Trophoblast cell (in vitro differentiated cells and primary cell): ENCODE data around the gene RGL1.

Source experiments
- DNase-seq, 2 donors: peaks; one replicate each; pipeline ENCODE4 v3.0.0-alpha.2; 2016
- H2AFZ ChIP-seq: 2 replicates; pipeline ENCODE4 v1.6.1; 2013; ENCODE audit warnings: low read length, moderate library complexity, mild to moderate bottlenecking; ENCODE audit not compliant: insufficient read depth, poor library complexity
- H2AK5ac ChIP-seq: 2 replicates; pipeline ENCODE4 v1.6.1; 2013; ENCODE audit warnings: mild to moderate bottlenecking, low read length
- H2BK120ac ChIP-seq: 2 replicates; pipeline ENCODE4 v1.6.1; 2013; ENCODE audit warnings: low read length, mild to moderate bottlenecking, moderate library complexity; ENCODE audit not compliant: insufficient read depth, poor library complexity
- H2BK12ac ChIP-seq: 2 replicates; pipeline ENCODE4 v1.6.1; 2013; ENCODE audit warnings: mild to moderate bottlenecking, low read length, moderate library complexity
- H2BK5ac ChIP-seq: 2 replicates; pipeline ENCODE4 v1.6.1; 2013; ENCODE audit warnings: low read length, low read depth, moderate library complexity, mild to moderate bottlenecking; ENCODE audit not compliant: poor library complexity
- H3K14ac ChIP-seq: 2 replicates; pipeline ENCODE4 v1.6.1; 2013; ENCODE audit warnings: mild to moderate bottlenecking, low read length
- H3K18ac ChIP-seq: 2 replicates; pipeline ENCODE4 v1.6.1; 2013; ENCODE audit warnings: mild to moderate bottlenecking, low read length
- H3K23ac ChIP-seq: 2 replicates; pipeline ENCODE4 v1.6.1; 2013; ENCODE audit warnings: low read length
- H3K27ac ChIP-seq: 2 replicates; pipeline ENCODE4 v1.5.1; 2013; ENCODE audit warnings: low read depth, mild to moderate bottlenecking, inconsistent platforms, low read length, moderate library complexity
- H3K27me3 ChIP-seq: 2 replicates; pipeline ENCODE4 v1.6.1; 2013; ENCODE audit warnings: inconsistent platforms, mild to moderate bottlenecking, low read length, moderate library complexity; ENCODE audit not compliant: insufficient read depth
- H3K36me3 ChIP-seq, 2 experiments: 1 replicate in 1 of 2; 2 replicates in 1 of 2; pipeline ENCODE4 v1.6.1; 2013; ENCODE audit warnings: low read length in 2 of 2, mild to moderate bottlenecking in 2 of 2, moderate library complexity in 1 of 2; ENCODE audit not compliant: insufficient read depth in 2 of 2, control insufficient read depth in 1 of 2
- H3K4ac ChIP-seq: 2 replicates; pipeline ENCODE4 v1.6.1; 2013; ENCODE audit warnings: low read depth, mild to moderate bottlenecking, low read length, moderate library complexity
- H3K4me1 ChIP-seq, 2 experiments: 1 replicate in 1 of 2; 2 replicates in 1 of 2; pipeline ENCODE4 v1.6.1; 2013; ENCODE audit warnings: low read length in 2 of 2, mild to moderate bottlenecking in 2 of 2, moderate library complexity in 1 of 2; ENCODE audit not compliant: insufficient read depth in 2 of 2, control insufficient read depth in 1 of 2
- H3K4me2 ChIP-seq: 2 replicates; pipeline ENCODE4 v1.6.1; 2013; ENCODE audit warnings: inconsistent platforms, mild to moderate bottlenecking, low read length, moderate library complexity
- H3K4me3 ChIP-seq: 2 replicates; pipeline ENCODE4 v1.5.1; 2013; ENCODE audit warnings: mild to moderate bottlenecking, low read depth, low read length, inconsistent platforms
- H3K79me1 ChIP-seq: one replicate; pipeline ENCODE4 v1.6.1; 2013; ENCODE audit warnings: low read length
- H3K79me2 ChIP-seq: 2 replicates; pipeline ENCODE4 v1.6.1; 2013; ENCODE audit warnings: low read length, mild to moderate bottlenecking; ENCODE audit not compliant: control insufficient read depth, insufficient read depth, poor library complexity
- H3K9ac ChIP-seq: 2 replicates; pipeline ENCODE4 v1.6.1; 2013; ENCODE audit warnings: mild to moderate bottlenecking, low read length
- H3K9me3 ChIP-seq: 2 replicates; pipeline ENCODE4 v1.6.1; 2013; ENCODE audit warnings: low read depth, mild to moderate bottlenecking, control low read depth, inconsistent platforms, low read length; ENCODE audit not compliant: insufficient read depth
- H4K12ac ChIP-seq: 2 replicates; pipeline ENCODE4 v1.6.1; 2013; ENCODE audit warnings: low read depth, mild to moderate bottlenecking, low read length, moderate library complexity
- H4K8ac ChIP-seq: 2 replicates; pipeline ENCODE4 v1.6.1; 2013; ENCODE audit warnings: low read depth, mild to moderate bottlenecking, low read length, moderate library complexity
- H4K91ac ChIP-seq: one replicate; pipeline ENCODE4 v1.6.1; 2013; ENCODE audit warnings: low read depth, mild to moderate bottlenecking, low read length, moderate library complexity
- WGBS: extraction: QIAGEN DNeasy Blood & Tissue Kit; methylation state at CpG from one replicate; pipeline ENCODE4 v1.1.7; 2013; ENCODE audit warnings: missing lambda C conversion rate; ENCODE audit not compliant: insufficient read length, insufficient coverage; ENCODE audit errors: extremely low coverage; 5-methylcytosine and 5-hydroxymethylcytosine counted together

The RGL1 gene

DNA sequence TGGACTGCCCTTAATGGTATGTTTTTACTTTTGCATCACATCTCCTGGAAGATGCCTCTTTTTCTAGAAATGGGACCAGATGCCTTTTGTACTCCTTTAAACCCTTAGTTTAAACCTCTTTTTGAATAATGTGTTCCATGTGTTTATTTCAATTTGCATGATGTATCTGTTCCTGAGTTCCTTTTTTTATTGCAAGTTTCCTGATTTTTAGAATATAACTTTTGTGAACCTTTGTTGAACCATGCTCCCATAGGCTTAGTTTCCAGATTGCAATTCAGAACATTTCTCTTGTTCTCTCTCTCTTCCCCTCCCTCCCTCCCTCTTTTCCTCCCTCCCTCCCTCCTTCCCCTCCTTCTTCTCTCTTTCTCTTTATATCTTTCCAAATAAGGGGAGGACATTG, 81.9 kb downstream of the RGL1 start:
- peaks cover 2% of the 10 kb centered on the region for H3K79me1 ChIP-seq
- H3K9ac ChIP-seq: no peak overlapping the region
- H3K4me3 ChIP-seq: no peak overlapping the region
- H2AFZ ChIP-seq: no peak overlapping the region
- no peaks in the 10 kb centered on the region for H3K79me2 ChIP-seq
- H3K27ac ChIP-seq: no peak overlapping the region
- no peak overlapping the region for H4K8ac ChIP-seq
- no peak overlapping the region for H4K12ac ChIP-seq
- H3K23ac ChIP-seq: no peak overlapping the region
- peaks cover 6 to 14% of the 10 kb centered on the region in 2 experiments for H3K4me1 ChIP-seq
- no peak overlapping the region for H2AK5ac ChIP-seq
- no peak overlapping the region for H2BK5ac ChIP-seq
- no peak overlapping the region for H2BK120ac ChIP-seq
- no peak for DNase-seq
- H2BK12ac ChIP-seq: no peak overlapping the region
- H4K91ac ChIP-seq: no peak overlapping the region
- H3K4ac ChIP-seq: no peak overlapping the region
- H3K27me3 ChIP-seq: no peaks in the 10 kb centered on the region
- H3K9me3 ChIP-seq: no peaks in the 10 kb centered on the region
- H3K14ac ChIP-seq: no peak overlapping the region
- H3K4me2 ChIP-seq: no peak overlapping the region
- H3K18ac ChIP-seq: no peak overlapping the region
- H3K36me3 ChIP-seq: peaks cover 0 to 2% of the 10 kb centered on the region in 2 experiments

DNA sequence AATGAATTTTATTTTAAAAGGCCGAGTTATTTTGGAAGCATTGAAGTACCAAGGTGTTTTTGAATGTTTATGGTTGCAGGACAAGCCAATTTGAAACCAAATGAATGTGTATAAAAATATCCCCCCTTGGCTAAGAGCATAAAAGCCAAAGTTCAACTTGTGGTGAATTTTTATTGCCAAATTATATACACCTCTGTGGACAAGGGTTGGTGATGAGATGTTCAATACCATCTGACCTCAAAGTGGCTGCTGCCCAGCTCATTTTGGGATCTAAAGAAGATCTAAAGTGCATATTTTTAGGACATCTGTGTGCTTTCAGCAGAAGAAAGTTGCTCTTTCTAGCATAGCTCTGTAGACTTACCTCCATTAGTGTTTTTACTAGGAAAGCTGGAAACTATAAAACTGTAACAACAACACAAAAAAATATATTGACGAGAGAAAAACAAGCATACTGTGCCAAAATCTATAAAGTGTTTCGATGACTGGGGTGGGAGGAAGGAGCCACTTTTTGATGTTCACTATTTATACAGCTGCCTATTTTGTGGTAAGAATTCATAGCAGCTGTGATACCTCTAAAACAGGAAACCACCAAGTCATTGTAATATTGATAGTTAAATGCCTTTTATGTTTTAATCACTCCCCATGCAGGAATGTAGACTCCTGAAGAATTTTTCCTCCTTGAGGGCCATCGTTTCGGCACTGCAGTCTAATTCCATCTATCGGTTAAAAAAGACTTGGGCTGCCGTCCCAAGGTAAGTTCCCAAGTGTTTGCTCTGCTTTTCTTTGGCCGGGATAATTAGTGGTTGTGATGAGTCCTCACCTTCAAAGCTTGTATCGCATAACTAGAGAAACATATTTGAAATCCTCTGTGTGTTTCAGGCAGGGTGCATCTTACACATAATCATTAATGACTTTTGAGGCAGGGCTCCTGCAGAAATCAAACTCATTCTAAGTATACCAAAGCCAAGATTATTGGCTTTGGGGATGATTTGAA, 83.2 kb downstream of the RGL1 start:
- Histone ChIP-seq H3K23ac (no peak overlapping the region), H2BK5ac (no peak overlapping the region), H4K12ac (no peak overlapping the region), H3K79me2 (no peaks in the 10 kb centered on the region), H2AK5ac (no peak overlapping the region), H3K36me3 (peaks cover 0 to 2% of the 10 kb centered on the region in 2 experiments), H3K4me1 (peaks cover 0 to 12% of the 10 kb centered on the region in 2 experiments), H3K27ac (no peak overlapping the region), H2AFZ (no peak overlapping the region), H3K18ac (no peak overlapping the region), H3K9ac (no peak overlapping the region), H3K79me1 (no peaks in the 10 kb centered on the region), H3K9me3 (no peaks in the 10 kb centered on the region), H4K8ac (no peak overlapping the region), H3K4me2 (no peak overlapping the region), H3K27me3 (no peaks in the 10 kb centered on the region), H2BK120ac (no peak overlapping the region), H2BK12ac (no peak overlapping the region), H3K4ac (no peak overlapping the region), H3K4me3 (no peak overlapping the region), H3K14ac (no peak overlapping the region), H4K91ac (no peak overlapping the region)
- WGBS: no CpG with 5 or more reads among the region's 9 CpGs
- DNase-seq: no peak

DNA sequence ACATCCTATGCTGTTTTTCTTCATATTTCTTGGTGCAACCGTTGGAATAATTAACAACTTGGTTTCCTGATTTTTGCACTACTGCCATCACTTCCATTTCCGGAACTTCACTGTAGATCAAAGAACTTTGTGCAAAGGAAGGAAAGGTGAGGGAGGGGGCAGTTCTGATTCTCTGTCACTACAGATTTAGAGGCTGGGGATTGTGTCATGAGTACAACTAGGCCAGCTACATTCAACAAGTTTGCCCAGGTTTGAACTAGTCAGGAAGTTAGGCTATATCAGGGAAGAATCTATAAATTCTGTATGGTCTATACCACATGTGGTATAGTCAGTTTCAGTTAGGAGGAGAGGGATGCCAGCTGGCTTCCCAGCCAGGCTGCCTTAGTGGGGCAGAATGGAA, 84.2 kb downstream of the RGL1 start:
- H3K9ac ChIP-seq: no peak overlapping the region
- no peaks in the 10 kb centered on the region for H3K79me2 ChIP-seq
- H4K8ac ChIP-seq: no peak overlapping the region
- H4K12ac ChIP-seq: no peak overlapping the region
- no peak overlapping the region for H3K18ac ChIP-seq
- no CpG with 5 or more reads among the region's 2 CpGs for WGBS
- H3K14ac ChIP-seq: no peak overlapping the region
- H3K27me3 ChIP-seq: no peaks in the 10 kb centered on the region
- H3K4ac ChIP-seq: no peak overlapping the region
- H3K4me3 ChIP-seq: no peak overlapping the region
- no peak overlapping the region for H3K4me2 ChIP-seq
- no peak overlapping the region for H3K27ac ChIP-seq
- no peaks in the 10 kb centered on the region for H3K79me1 ChIP-seq
- no peak for DNase-seq
- H3K4me1 ChIP-seq: peaks cover 3 to 14% of the 10 kb centered on the region in 2 experiments
- H2BK5ac ChIP-seq: no peak overlapping the region
- H2AK5ac ChIP-seq: no peak overlapping the region
- H2AFZ ChIP-seq: no peak overlapping the region
- H2BK120ac ChIP-seq: no peak overlapping the region
- no peak overlapping the region for H2BK12ac ChIP-seq
- H3K36me3 ChIP-seq: peaks cover 0 to 2% of the 10 kb centered on the region in 2 experiments
- H4K91ac ChIP-seq: no peak overlapping the region
- no peaks in the 10 kb centered on the region for H3K9me3 ChIP-seq
- H3K23ac ChIP-seq: no peak overlapping the region

DNA sequence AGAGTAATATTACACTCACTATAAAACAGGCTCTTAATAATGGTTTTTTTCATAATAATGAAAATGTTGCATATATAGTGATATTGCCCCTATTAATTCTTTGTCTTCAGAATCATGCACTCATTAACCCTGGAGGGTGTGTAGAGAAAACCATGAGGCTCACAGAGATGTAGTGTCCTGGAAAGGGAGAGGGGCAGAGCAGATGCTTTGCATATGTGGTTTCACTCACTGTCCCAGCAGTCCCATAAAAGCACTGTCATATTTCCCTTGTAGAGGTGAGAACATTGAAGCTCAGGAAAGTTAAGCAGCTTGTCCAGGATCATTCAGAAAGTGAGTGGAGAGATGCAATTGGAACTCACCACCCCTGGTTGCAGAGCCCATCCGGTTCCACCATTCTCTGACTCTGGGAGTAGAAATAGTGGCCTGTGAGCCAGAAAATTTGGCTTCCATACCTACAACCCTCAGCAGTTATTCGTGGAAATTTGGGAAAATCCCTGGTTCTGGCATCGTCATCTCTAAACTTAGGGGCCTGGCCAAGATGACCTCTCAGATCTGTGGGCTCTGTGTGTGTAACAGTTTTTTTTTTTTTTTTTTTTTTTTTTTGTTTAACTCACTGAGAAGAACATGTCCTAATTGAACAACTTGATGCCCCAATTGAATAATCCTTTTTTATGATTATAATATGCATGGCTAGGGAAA, 86.4 kb downstream of the RGL1 start:
- Histone ChIP-seq H4K12ac (no peak overlapping the region), H4K91ac (no peak overlapping the region), H2BK5ac (no peak overlapping the region), H3K4ac (no peak overlapping the region), H3K14ac (no peak overlapping the region), H3K23ac (no peak overlapping the region), H3K4me3 (no peak overlapping the region), H3K27me3 (no peaks in the 10 kb centered on the region), H2BK12ac (no peak overlapping the region), H3K4me1 (peaks cover 3 to 14% of the 10 kb centered on the region in 2 experiments), H3K9me3 (no peaks in the 10 kb centered on the region), H3K18ac (no peak overlapping the region), H3K9ac (peak overlapping the region; percentile 27), H2BK120ac (no peak overlapping the region), H4K8ac (no peak overlapping the region), H3K4me2 (no peak overlapping the region), H3K79me1 (no peaks in the 10 kb centered on the region), H3K27ac (no peak overlapping the region), H3K36me3 (no peaks in the 10 kb centered on the region), H2AFZ (no peak overlapping the region), H2AK5ac (peak overlapping the region; percentile 46), H3K79me2 (no peaks in the 10 kb centered on the region)
- WGBS: no CpG with 5 or more reads among the region's 3 CpGs
- DNase-seq: no peak
